ENCODE results near the gene UNK.

GRCh38 chr17:75795820-75796607, 11.4 kb downstream of the UNK start:
- no peak for TF ChIP-seq TAF1 (IDR thresholded peaks at IDR 0.05; ENCODE audit: borderline replicate concordance, insufficient read depth, low read length)
- TF ChIP-seq POLR2AphosphoS5 (IDR thresholded peaks at IDR 0.05; ENCODE audit: low read depth, low read length): no peak
- TF ChIP-seq SIN3A (IDR thresholded peaks at IDR 0.05; ENCODE audit: borderline replicate concordance, insufficient read depth, low read length): no peak
